Measurements from ENCODE around the gene HOXB5.

Gene HOXB5

GRCh38 chr17:48604770-48605329, 11.3 kb upstream of the HOXB5 start, which contains the start of gene HOXB6 (continued):
- 0 out of 2 replicates have a peak, but pooled peaks have one; percentile 9 for TF ChIP-seq PRDM4 (tag by site-specific recombination; IDR thresholded peaks at IDR 0.05)
- TF ChIP-seq ZBTB6 (tag by site-specific recombination; IDR thresholded peaks at IDR 0.05) = peak; percentile 24; the same call in 1 of the 2 replicates
- no peak for TF ChIP-seq SP3 (tag by site-specific recombination; IDR thresholded peaks at IDR 0.05)
- TF ChIP-seq, protein P1, sequence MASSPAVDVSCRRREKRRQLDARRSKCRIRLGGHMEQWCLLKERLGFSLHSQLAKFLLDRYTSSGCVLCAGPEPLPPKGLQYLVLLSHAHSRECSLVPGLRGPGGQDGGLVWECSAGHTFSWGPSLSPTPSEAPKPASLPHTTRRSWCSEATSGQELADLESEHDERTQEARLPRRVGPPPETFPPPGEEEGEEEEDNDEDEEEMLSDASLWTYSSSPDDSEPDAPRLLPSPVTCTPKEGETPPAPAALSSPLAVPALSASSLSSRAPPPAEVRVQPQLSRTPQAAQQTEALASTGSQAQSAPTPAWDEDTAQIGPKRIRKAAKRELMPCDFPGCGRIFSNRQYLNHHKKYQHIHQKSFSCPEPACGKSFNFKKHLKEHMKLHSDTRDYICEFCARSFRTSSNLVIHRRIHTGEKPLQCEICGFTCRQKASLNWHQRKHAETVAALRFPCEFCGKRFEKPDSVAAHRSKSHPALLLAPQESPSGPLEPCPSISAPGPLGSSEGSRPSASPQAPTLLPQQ (tag by site-specific recombination; IDR thresholded peaks at IDR 0.05) = no peak
- TF ChIP-seq ZNF341 (tag by site-specific recombination; IDR thresholded peaks at IDR 0.05; ENCODE audit: low read depth) = peak; percentile 75
- 0 out of 2 replicates have a peak, but pooled peaks have one; percentile 12 for TF ChIP-seq TSHZ1 (tag by site-specific recombination; IDR thresholded peaks at IDR 0.05; ENCODE audit: borderline replicate concordance)
- TF ChIP-seq ZNF19 (tag by site-specific recombination; IDR thresholded peaks at IDR 0.05; ENCODE audit: low read depth) = no peak
- TF ChIP-seq INSM2 (tag by site-specific recombination; IDR thresholded peaks at IDR 0.05) = peak; percentile 59; the same call in 1 of the 2 replicates
- no peak for TF ChIP-seq ZNF610 (tag by site-specific recombination; IDR thresholded peaks at IDR 0.05; ENCODE audit: borderline replicate concordance)
- TF ChIP-seq ZIC2 (tag by site-specific recombination; IDR thresholded peaks at IDR 0.05) = no peak
- peak; percentile 55 for TF ChIP-seq ZNF366 (tag by site-specific recombination; conservative IDR thresholded peaks at IDR 0.05)
- no peak for TF ChIP-seq KLF17 (tag by site-specific recombination; IDR thresholded peaks at IDR 0.05)
- no peak for TF ChIP-seq ZNF561 (tag by site-specific recombination; IDR thresholded peaks at IDR 0.05; ENCODE audit: borderline replicate concordance)
- TF ChIP-seq, protein P2, sequence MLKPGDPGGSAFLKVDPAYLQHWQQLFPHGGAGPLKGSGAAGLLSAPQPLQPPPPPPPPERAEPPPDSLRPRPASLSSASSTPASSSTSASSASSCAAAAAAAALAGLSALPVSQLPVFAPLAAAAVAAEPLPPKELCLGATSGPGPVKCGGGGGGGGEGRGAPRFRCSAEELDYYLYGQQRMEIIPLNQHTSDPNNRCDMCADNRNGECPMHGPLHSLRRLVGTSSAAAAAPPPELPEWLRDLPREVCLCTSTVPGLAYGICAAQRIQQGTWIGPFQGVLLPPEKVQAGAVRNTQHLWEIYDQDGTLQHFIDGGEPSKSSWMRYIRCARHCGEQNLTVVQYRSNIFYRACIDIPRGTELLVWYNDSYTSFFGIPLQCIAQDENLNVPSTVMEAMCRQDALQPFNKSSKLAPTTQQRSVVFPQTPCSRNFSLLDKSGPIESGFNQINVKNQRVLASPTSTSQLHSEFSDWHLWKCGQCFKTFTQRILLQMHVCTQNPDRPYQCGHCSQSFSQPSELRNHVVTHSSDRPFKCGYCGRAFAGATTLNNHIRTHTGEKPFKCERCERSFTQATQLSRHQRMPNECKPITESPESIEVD (tag by site-specific recombination; IDR thresholded peaks at IDR 0.05) = peak; percentile 82
